HG03439 (cell line): ENCODE results near the gene NISCH.
A peak's percentile ranks its signal among the peaks of the same experiment; 100 is the strongest.

Experiments
- ATAC-seq: cut with Tn5 transposase; IDR thresholded peaks from one replicate; pipeline ENCODE4 v1.9.1; 2021; ENCODE audit warnings: mild to moderate bottlenecking, moderate library complexity; ENCODE audit not compliant: unreplicated experiment

Gene NISCH

DNA sequence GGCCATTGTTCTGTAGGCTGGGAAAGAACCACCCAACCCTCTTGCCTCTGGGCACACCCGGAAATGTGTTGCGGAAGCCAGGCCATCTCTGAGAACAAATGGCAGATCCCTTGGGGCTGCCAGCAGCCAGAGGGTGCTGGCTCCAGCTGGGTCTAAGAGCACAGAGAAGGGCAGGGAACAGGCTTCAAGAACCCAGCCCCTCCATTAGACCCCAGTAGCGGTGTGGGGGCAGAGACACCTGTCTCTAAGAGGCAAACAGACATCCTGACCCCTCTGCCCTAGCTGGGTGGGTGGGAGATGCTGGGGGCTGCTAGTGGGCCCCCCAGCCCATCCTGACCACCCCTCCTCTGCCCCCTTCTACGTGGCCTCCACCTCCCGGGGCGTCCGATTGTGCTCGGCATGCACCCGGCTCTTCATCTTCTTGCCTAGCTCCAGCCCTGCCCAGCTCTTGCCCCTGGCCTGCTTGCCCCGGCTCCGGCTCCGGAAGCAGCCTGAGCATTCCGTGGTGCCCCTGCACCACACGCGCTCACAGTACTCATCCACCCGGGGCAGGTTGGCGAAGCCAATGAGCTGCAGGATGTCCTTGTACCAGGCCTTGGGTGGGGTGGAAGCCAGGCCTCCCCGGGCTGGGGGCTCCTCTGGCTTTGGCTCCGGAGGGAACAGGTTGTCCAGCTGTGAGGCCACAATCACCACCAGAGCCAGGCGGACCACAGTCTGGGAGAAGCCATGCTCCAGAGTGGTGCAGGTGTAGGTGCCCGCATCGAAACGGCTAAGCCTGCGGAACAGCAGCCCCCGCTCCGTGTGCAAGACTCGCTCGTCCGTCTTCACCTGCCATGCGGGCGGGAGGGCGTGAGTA is 19.9 kb upstream of the NISCH start:
- ATAC-seq: no peak

DNA sequence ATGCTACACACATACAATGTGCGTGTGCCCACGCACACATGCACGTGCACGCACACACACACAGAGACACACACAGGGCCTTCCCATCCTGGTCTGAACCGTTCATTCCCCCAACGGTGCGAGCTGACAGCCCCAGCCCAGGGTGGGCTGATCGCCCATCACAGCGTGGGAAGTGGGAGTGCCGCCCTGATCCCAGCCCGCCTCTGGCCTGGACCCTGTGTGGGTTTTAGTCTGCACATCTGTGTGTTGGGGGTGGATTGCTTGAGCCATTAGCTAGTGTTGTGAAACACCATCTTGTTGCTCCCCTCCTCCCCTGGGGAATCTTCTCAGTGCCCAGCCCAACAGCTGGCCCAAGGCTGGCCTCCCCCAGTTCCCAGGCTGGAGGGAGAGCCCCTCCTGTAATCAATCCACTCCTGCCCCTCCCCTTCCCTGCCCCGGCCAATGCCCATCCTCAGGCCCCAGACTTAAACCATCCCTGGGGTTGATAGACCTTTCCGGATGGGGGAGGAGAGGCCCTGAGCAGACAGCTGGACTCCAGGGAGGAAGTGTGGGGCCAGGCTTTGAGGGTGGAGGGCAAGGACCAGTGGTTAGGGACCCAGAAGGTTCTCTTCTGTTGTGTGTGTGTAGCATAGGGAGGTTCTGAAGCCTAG is 18.8 kb upstream of the NISCH start:
- ATAC-seq: no peak

DNA sequence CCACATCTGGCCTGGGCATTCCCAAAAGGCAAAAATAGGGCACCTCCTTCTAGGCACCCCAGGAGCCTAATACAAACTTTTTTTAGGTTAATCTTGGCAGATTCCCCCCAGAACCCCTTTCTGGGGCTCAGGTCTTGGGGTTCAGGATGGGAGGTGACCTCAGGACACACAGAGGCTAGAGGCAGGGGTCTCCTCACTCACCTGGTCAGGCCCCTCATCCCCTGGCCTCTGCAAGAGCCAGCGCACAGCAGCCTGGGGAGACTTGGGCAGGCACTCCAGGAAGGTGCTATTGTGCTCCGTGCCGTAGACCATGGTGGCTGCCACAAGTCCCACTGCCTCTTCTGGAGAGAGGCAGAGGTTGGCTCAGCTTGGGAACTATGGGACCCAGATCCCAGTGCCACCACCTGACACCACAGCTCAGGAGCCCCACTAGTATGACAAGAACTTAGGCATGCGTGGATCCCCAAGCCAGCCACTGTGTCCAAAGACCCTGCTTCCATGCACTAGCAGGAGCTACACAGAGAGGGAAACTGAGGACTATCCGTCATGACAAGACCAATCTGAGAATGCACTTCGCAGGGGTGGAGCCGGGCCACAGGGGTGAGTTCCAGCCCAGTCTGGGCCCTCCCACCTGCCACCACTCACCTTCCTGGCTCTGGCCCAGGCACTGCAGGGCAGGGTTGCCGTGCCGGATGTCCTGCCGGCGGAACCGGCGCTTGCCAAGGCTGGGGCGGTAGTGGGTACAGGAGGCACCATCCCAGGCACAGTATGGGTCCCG is 17.9 kb upstream of the NISCH start:
- no peak for ATAC-seq

DNA sequence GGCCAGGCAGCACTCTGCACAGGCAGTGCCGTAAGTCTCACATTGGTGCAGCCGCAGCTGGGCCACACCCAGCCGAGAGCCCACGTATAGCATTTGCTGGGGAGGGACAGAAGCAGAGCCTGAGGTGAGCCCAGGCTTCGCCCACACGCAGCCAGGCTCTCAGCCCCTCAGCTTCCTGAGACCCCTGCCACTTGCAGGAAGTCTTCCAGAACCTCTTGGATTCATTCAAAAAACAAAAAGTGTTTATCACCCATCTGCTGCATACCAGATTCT is 17.4 kb upstream of the NISCH start:
- no peak for ATAC-seq

DNA sequence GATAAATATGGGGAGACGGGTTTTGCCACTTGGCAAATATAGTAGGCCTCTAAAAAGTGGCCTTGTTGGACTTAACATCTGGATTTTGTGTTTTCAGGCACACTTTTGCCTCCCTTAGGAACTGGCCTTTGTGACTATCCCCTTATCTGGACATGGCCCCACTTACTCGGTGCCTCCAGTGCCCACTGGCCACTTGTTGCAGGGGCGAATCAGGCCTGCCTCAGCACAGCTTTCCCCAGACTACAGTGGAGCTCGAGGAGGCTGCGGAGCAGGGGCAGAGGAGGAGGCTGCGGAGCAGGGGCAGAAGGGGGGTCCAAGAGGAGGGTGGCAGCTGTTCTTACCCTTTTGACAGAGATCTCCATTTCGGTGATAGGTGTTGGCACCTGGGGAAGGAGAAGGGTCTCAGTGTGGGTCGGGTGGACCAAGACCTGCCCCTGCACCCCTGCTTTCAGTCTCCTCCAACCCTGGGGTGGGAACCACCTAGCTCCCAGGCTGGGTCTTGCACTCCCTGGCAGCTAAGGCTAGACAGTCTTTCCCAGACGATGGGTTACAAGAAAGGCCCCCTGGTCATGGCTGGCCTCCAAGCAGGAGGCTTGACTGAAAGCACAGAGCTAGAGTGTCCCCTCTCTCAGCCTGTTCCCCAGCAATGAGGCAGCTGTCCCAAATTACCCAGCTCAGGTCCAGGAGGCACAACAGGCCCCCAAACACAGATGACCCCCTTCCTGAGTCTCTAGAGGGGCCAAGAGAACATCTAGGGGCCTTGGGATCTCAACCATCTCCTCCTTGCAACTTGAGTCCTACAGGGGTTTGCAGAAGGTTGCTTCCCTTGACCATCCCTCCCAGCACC is 16.6 kb upstream of the NISCH start:
- ATAC-seq: no peak

DNA sequence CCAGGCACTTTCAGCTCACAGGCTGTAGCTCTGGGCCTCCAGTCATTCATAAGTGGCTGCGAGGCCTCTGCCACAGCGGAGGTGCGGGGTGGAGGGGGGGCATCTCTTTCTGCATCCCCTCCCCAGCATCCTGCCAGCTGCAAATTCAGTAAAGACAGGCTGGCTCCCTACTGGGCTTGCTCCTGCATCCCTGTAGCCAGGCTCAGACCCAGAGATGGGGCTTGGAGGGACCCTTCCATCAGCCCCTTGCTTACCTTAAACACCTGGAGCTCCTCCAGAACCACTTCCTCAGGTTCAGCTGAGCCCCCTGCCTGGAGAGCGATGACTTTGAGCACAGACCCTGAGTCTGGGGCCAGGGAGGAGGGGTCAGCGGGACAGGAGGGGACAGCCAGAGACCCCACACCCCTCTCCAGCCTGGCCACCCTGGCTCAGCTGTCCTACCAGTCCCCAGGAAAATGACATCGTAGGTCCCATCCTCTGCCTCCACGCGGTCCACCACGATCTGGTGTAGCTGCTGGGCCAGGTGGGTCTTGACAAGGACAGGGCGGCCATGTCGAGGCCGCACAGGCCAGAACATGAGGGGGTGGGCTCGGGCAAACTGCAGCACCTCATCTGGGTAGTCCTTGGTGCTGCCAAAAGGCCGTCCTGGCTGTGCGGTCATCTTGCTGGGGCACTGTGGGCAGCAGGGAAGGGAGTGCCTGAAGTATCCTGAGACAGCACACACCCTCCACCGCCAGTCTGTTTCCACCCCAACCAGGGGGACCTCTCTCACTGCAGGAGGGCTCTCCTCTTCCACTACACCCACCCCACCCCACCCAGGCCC is 15.8 kb upstream of the NISCH start:
- no peak for ATAC-seq

DNA sequence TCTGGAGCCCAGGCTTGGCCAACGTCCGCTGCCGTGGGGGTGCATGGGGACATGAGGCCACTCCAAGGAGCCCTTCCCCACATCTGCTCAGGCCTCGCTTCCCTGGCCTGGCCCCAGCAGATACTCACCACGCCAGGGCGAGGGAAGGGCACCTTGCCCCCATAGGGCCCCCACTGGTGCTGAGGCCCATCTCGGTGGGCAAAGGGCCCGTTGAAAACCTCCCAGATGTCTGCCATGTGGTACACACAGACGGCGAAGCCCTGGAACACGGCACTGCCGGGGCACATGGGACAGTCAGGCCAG is 15.2 kb upstream of the NISCH start:
- ATAC-seq: no peak

DNA sequence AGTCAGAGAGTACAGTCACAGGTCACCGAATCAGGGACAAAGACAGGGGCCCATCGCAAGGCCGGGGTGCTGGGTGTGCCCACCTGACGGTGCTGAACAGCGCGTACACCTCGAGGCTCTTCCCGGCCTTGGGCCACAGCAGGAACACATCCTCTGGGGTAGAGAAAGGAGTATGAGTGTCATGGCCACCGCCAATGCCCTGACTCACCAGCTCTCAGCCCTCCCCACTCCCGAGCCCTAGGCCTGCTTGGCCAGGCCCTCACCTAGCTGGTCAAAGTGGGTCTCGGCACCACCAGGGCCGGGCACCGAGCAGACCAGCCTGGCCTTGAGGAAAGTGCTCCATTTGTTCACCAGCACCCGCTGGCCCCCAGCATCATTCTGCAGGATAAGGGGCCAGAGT is 14.7 kb upstream of the NISCH start:
- no peak for ATAC-seq

DNA sequence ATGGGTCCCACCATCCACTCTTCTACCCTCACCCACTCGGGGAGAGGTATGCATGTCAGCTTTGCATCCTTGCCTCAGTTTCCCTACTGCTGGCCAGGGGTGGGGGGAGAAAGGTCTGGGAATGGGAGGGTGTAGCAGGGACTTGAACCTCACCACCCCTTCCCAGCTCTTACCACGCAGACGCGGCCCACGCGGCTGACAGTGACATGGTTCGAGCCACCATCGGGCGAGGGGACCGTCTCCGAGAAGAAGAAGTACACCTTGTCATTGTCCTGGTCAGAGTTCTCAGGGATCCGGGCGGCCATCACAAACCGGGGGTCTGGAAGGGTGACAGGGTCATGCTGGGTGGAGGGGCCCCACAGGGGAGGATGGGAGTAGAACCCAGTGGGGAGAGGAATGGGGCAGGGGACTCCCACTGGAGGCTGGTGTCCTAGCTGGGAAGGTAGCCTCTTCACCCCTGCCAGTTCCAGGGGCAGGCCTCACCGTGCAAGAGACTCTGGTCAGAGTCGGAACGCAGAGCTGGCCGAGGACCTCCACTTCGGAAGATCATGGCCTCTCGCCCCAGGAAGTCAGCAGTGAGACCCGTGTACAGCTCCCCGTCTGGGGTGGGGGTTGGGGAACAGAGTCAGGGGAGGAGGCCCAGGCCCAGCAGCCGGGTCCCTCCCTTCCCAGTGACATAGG is 14.2 kb upstream of the NISCH start:
- no peak for ATAC-seq

DNA sequence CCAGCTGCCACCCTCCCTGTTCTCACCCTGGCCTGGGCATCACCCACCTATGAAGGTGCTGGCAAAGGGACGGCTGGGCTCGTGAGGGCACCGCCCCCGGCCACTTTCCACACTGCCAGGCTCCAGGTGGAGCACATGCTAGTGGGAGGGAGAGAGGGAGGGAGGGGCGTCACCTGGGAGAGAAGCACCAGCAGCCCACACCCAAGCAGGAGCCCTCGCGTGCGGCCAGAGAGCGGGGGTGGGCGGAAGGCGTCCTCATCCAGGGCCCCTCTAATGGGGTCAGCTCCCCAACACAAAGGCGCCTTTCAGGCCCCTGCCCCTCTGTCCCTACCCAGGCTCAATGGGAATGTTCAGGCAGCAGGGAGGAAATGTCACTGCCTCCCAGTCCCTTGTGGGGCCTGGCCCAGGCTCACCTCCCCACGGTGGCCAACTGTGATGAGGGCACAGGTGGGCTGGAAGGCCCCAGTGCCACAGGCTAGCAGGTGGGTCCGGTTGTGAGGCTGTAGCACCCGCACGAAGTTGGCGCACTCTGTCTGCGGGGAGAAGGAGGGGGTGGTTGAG is 13.6 kb upstream of the NISCH start:
- ATAC-seq: no peak

DNA sequence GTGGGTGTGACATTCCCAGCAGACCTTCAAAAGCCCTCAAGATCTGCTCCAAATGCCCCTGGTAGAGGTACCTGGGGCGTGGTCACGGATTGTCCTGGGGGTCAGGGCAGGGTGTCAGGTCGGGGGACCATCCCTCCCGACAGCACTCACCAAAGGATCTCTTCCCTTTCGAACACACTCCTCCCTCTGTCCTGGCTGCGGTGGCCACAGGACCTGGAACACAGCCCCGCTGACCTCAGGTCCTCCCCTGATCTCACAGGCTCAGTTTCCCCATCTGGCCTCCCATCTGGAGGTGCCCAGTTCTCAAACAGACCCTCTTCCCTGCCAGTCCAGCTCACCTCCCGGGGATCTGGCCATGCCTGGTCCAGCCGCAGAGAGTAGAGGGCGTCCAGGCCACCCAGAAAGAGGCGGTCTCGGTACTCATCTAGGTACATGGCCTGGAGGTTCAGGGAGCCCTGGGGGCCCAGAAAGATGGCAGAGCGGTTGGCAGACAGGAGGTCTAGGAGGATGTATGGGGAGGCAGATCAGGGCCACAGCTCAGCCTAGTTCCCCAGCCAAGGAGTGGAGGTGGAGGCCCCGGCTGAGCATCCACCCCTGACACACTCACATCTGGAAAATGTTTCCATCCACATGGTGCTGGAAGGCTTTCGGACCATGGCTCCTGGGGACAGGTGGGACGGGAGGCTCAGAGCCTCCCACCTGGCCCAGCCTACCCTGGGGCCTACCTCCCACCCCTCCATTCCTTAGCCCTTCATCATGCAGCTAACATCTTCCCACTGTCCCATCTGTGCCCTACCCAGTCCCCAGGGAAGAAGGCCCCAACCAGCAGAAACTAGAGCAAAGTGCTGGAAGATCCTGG is 12.8 kb upstream of the NISCH start:
- no peak for ATAC-seq

DNA sequence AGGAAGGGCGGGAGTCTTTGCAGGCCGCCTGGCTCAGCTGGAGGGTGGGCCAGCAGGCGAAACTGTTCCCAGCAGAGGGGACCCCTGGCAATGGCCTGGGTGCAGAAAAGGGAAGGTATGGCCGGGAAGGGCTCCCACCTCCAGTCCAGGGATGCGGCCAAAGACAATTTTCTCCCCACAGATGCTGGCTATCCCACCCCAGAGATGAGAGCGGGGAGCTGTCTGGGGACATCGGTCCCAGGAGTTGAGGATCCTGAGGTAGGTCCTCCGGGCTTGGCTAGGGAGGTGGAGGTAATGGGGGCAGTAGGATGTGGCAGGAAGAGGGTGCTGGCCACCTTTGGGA is 12.2 kb upstream of the NISCH start:
- no peak for ATAC-seq

DNA sequence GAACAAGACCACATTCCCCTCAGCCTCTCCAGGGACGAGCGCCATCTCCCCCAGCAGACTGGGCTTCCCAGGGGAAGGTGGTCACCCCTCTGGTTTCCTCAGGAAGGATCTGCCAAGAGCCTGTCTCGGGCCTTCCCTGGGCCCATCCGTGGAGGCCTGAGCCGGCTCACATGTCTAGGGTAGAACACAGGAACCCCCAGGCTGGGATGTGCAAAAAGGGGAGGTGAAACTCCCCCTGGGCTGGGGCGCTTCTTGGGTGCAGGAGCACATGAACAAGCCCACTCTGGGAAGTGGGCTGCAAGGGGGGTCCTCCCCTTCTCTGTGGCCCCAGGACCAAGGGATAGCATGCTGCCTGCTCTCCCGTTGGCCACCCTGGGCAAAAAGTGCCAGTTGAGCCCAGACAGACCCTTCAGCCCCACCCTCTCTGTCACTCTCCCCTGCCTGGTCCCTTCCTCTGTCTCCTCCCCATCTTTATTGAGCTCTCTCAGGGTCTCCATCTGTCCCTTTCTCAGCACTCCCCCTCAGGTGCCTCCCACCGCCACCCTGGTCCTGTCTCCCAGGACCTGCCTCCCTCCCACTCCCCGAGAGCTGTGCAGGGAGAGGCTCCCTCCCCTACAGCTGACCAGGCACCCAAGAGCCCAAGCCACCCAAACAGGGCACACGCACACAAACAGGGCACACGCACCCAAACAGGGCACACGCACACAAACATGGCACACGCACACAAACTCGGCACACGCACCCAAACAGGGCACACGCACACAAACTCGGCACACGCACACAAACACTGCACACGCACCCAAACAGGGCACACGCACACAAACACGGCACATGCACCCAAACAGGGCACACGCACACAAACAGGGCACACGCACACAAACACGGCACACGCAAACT is 11.4 kb upstream of the NISCH start:
- ATAC-seq: no peak

DNA sequence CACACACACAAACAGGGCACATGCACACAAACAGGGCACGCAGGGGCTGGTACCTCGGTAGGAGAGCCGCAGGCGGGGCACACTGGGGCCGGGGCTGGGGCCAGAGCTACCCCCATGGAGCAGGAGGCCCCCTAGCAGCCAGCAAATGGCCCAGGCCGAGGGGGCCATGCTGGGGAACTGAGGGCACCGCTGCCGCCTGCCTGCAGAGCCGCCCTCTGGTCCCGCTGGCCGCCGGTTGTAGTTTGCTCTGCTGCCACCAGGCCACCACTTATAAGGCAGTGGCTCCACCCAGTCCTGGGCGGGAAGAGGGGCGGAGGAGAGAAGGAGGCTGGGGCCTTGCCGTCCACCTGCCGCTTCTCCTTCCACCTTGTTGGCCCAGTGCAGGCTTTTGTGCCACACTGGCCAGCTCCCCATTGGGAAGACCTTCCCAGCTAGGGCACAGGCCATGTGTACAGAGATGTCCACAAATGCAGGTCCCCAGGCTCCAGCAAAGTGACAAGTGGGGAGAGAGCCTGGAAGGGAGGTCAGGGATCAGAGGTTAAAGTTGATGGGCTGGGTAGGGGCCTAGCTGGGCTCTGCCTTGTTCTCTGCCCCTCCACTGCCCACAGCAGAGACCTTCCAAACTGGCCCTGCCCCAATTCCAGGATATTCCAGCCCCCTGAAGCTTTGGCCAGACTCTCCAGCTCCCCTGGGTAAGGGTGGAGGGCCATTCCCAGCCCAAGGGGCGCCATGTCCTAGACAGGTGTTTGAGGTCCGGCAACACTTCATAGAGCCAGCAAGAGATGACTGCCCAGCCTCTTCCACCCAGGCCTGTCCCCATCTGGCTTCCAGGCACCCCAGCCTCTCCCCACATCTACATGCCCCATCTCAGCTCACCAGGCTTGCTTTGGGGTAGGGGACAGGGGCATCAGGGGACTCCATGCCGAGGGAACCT is 10.3 kb upstream of the NISCH start, which contains the start of gene SEMA3G:
Gene SEMA3G (minus strand): TSS at position 244 of the 934 bp plus-strand sequence. CDS start 76 bp downstream, at position 168.
- peak; percentile 61 for ATAC-seq

DNA sequence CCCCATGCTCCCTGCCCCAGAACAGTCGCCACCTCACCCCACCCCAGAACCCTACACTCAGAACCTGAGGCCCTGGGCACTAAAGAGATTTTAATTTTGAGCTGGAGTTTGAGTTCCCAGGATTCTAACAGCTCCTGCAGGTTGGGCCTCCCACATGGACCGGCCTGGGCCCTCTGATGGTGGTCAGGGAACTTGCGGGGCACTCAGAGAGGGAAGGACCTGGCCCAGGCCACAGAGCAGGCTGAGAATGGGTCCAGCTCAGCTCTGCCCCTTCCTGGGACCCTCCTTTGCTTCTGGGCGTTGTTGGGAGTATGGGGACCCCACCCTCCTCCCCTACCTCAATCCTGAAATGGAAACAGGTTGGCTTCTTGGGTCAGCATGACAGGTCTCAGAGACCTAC is 9.4 kb upstream of the NISCH start:
- no peak for ATAC-seq
